ENCODE data around the gene CRYL1. TPM values are rescaled to one million over a fixed set of nuclear protein-coding genes. Genes with fewer than 3 reads are reported as not detected.

The CRYL1 gene
- total and polyA plus RNA-seq, 4 donors = 14.1 to 24.1 (median 22.1) TPM

- Histone ChIP-seq H3K9ac (ENCODE audit: insufficient read depth in 1 of 2, low read length in 2 of 2) (no peak overlapping the region), H3K36me3 (ENCODE audit: control insufficient read depth in 4 of 4, insufficient read depth in 4 of 4, low read length in 4 of 4) (no peaks in the 10 kb centered on the region), H3K4me1 (ENCODE audit: control insufficient read depth in 5 of 5, insufficient read depth in 5 of 5, low read length in 5 of 5) (no peaks in the 10 kb centered on the region), H3K9me3 (ENCODE audit: control insufficient read depth in 4 of 4, insufficient read depth in 3 of 4, low read length in 3 of 4) (no peaks in the 10 kb centered on the region), H3K27me3 (ENCODE audit: control insufficient read depth in 3 of 3, insufficient read depth in 3 of 3, low read length in 2 of 3) (peaks cover 0 to 3% (median 0%) of the 10 kb centered on the region in 3 donors), H3K4me3 (no peak overlapping the region), H3K27ac (ENCODE audit: low read depth in 1 of 2, low read length in 1 of 2) (no peak overlapping the region)
- ATAC-seq (ENCODE audit: insufficient read depth, low FRiP score) (no peak), DNase-seq (no peak)
- no peak for TF ChIP-seq CTCF (IDR thresholded peaks at IDR 0.05; ENCODE audit: control extremely low read depth, extremely low read depth)
- WGBS, 2 donors = 90 to 97% methylated on average over 4 of the region's 4 CpGs
Observed at GRCh38 chr13:20371825-20372224, 153.8 kb downstream of the CRYL1 start.

- ATAC-seq (ENCODE audit: insufficient read depth, low FRiP score) = no peak
Observed at GRCh38 chr13:20370815-20371421, 154.7 kb downstream of the CRYL1 start.

GRCh38 chr13:20369886-20370361 lies 155.7 kb downstream of the CRYL1 start:
- DNase-seq (no peak), ATAC-seq (ENCODE audit: insufficient read depth, low FRiP score) (no peak)
- H3K36me3 ChIP-seq (ENCODE audit: control insufficient read depth in 4 of 4, insufficient read depth in 4 of 4, low read length in 4 of 4) = no peaks in the 10 kb centered on the region
- H3K4me3 ChIP-seq = no peak overlapping the region
- H3K9ac ChIP-seq (ENCODE audit: insufficient read depth in 1 of 2, low read length in 2 of 2) = no peak overlapping the region
- TF ChIP-seq CTCF (IDR thresholded peaks at IDR 0.05; ENCODE audit: control extremely low read depth, extremely low read depth) = no peak
- WGBS, 2 donors = 89 to 90% methylated on average over 8 of the region's 8 CpGs
- H3K27me3 ChIP-seq (ENCODE audit: control insufficient read depth in 3 of 3, insufficient read depth in 3 of 3, low read length in 2 of 3) = peaks cover 0 to 3% (median 0%) of the 10 kb centered on the region in 3 donors
- H3K27ac ChIP-seq (ENCODE audit: low read depth in 1 of 2, low read length in 1 of 2) = no peak overlapping the region
- no peaks in the 10 kb centered on the region for H3K9me3 ChIP-seq (ENCODE audit: control insufficient read depth in 4 of 4, insufficient read depth in 3 of 4, low read length in 3 of 4)
- no peaks in the 10 kb centered on the region for H3K4me1 ChIP-seq (ENCODE audit: control insufficient read depth in 5 of 5, insufficient read depth in 5 of 5, low read length in 5 of 5)

More at GRCh38 chr13:20370815-20371421, 154.7 kb downstream of the CRYL1 start:
- no peak for DNase-seq
- Histone ChIP-seq H3K4me3 (no peak overlapping the region), H3K4me1 (ENCODE audit: control insufficient read depth in 5 of 5, insufficient read depth in 5 of 5, low read length in 5 of 5) (no peaks in the 10 kb centered on the region), H3K36me3 (ENCODE audit: control insufficient read depth in 4 of 4, insufficient read depth in 4 of 4, low read length in 4 of 4) (no peaks in the 10 kb centered on the region), H3K9ac (ENCODE audit: insufficient read depth in 1 of 2, low read length in 2 of 2) (no peak overlapping the region), H3K27ac (ENCODE audit: low read depth in 1 of 2, low read length in 1 of 2) (no peak overlapping the region), H3K27me3 (ENCODE audit: control insufficient read depth in 3 of 3, insufficient read depth in 3 of 3, low read length in 2 of 3) (peaks cover 0 to 3% (median 0%) of the 10 kb centered on the region in 3 donors), H3K9me3 (ENCODE audit: control insufficient read depth in 4 of 4, insufficient read depth in 3 of 4, low read length in 3 of 4) (no peaks in the 10 kb centered on the region)
- 38 to 45% methylated on average over 2 of the region's 2 CpGs for WGBS, 2 donors
- TF ChIP-seq CTCF (IDR thresholded peaks at IDR 0.05; ENCODE audit: control extremely low read depth, extremely low read depth) = no peak
